ENCODE results near the gene STK24.

GRCh38 chr13:98548230-98548629 lies 28.7 kb downstream of the STK24 start:
- no peak for TF ChIP-seq CTCF (conservative IDR thresholded peaks at IDR 0.05 in 1 of 2, IDR thresholded peaks at IDR 0.05 in 1 of 2; ENCODE audit: low read depth in 1 of 2, low read length in 2 of 2)
- TF ChIP-seq EZH2 (IDR thresholded peaks at IDR 0.05; ENCODE audit: low read length, missing control alignments) = no peak
